HEK293 (cell line): Measurements from ENCODE around the gene ZNF790.
A peak's percentile ranks its signal among the peaks of the same experiment; 100 is the strongest.

ENCODE experiments used
- BCL11A ChIP-seq: fragments of 450-650 bp; formaldehyde crosslinking; IDR thresholded peaks from 2 replicates; pipeline ENCODE4 v1.5.1; 2016; ENCODE audit warnings: low read depth, missing biosample characterization, missing genetic modification characterization
- GLI4 ChIP-seq: fragments of 450-650 bp; formaldehyde crosslinking; IDR thresholded peaks from 2 replicates; pipeline ENCODE4 v1.5.1; 2016; ENCODE audit warnings: missing biosample characterization, missing genetic modification characterization
- SP3 ChIP-seq: fragments of 450-650 bp; formaldehyde crosslinking; IDR thresholded peaks from 2 replicates; pipeline ENCODE4 v1.5.1; 2016; ENCODE audit warnings: missing biosample characterization, missing genetic modification characterization
- TCF7L2 ChIP-seq: IDR thresholded peaks from 2 replicates; pipeline ENCODE4 v1.6.1; 2011; ENCODE audit warnings: low read depth, mild to moderate bottlenecking, inconsistent platforms, low read length, moderate library complexity, borderline replicate concordance
- ZBTB7A ChIP-seq: fragments of 450-650 bp; formaldehyde crosslinking; IDR thresholded peaks from 2 replicates; pipeline ENCODE4 v1.5.1; 2016; ENCODE audit warnings: low read depth, missing biosample characterization, missing genetic modification characterization
- ZNF18 ChIP-seq: fragments of 450-650 bp; formaldehyde crosslinking; IDR thresholded peaks from 2 replicates; pipeline ENCODE4 v1.5.1; 2016; ENCODE audit warnings: missing biosample characterization, missing genetic modification characterization
- ZNF184 ChIP-seq: fragments of 450-650 bp; IDR thresholded peaks from 2 replicates; pipeline ENCODE4 v1.5.1; 2018; ENCODE audit warnings: missing biosample characterization, mild to moderate bottlenecking, missing genetic modification characterization
- ZNF26 ChIP-seq: fragments of 450-650 bp; formaldehyde crosslinking; IDR thresholded peaks from 2 replicates; pipeline ENCODE4 v1.5.1; 2016; ENCODE audit warnings: missing biosample characterization, missing genetic modification characterization
- ZNF324 ChIP-seq: fragments of 450-650 bp; formaldehyde crosslinking; IDR thresholded peaks from 2 replicates; pipeline ENCODE4 v1.5.1; 2016; ENCODE audit warnings: missing biosample characterization, missing genetic modification characterization
- ZNF404 ChIP-seq: fragments of 450-650 bp; formaldehyde crosslinking; IDR thresholded peaks from 2 replicates; pipeline ENCODE4 v1.5.1; 2017; ENCODE audit warnings: missing biosample characterization, missing genetic modification characterization
- ZNF558 ChIP-seq: fragments of 450-650 bp; formaldehyde crosslinking; IDR thresholded peaks from 2 replicates; pipeline ENCODE4 v1.5.1; 2016; ENCODE audit warnings: missing biosample characterization, missing genetic modification characterization
- ZNF571 ChIP-seq: fragments of 450-650 bp; formaldehyde crosslinking; IDR thresholded peaks from 2 replicates; pipeline ENCODE4 v1.5.0; 2017; ENCODE audit warnings: missing biosample characterization, missing genetic modification characterization
- ZNF610 ChIP-seq: fragments of 450-650 bp; formaldehyde crosslinking; IDR thresholded peaks from 2 replicates; pipeline ENCODE4 v1.5.1; 2016; ENCODE audit warnings: missing biosample characterization, missing genetic modification characterization, borderline replicate concordance
- ZNF658 ChIP-seq: fragments of 450-650 bp; formaldehyde crosslinking; IDR thresholded peaks from 2 replicates; pipeline ENCODE4; 2016; ENCODE audit warnings: missing biosample characterization, missing genetic modification characterization
- ZNF664 ChIP-seq: fragments of 450-650 bp; formaldehyde crosslinking; IDR thresholded peaks from 2 replicates; pipeline ENCODE4 v1.5.1; 2016; ENCODE audit warnings: missing biosample characterization, missing genetic modification characterization
- ZNF670 ChIP-seq: fragments of 450-650 bp; formaldehyde crosslinking; IDR thresholded peaks from 2 replicates; pipeline ENCODE4 v1.5.1; 2016; ENCODE audit warnings: missing biosample characterization, missing genetic modification characterization, low read depth
- ZNF677 ChIP-seq: fragments of 450-650 bp; IDR thresholded peaks from 2 replicates; pipeline ENCODE4 v1.5.0; 2018; ENCODE audit warnings: missing biosample characterization, mild to moderate bottlenecking, missing genetic modification characterization, moderate library complexity
- ZNF776 ChIP-seq: fragments of 450-650 bp; formaldehyde crosslinking; IDR thresholded peaks from 2 replicates; pipeline ENCODE4 v1.5.0; 2017; ENCODE audit warnings: missing biosample characterization, missing genetic modification characterization, borderline replicate concordance
- ZSCAN18 ChIP-seq: fragments of 450-650 bp; formaldehyde crosslinking; IDR thresholded peaks from 2 replicates; pipeline ENCODE4 v1.5.1; 2016; ENCODE audit warnings: missing biosample characterization, missing genetic modification characterization
- ZSCAN4 ChIP-seq: fragments of 450-650 bp; formaldehyde crosslinking; IDR thresholded peaks from 2 replicates; pipeline ENCODE4 v1.5.1; 2017; ENCODE audit warnings: missing biosample characterization, missing genetic modification characterization
- ZSCAN5A ChIP-seq: fragments of 450-650 bp; formaldehyde crosslinking; IDR thresholded peaks from 2 replicates; pipeline ENCODE4 v1.5.1; 2016; ENCODE audit warnings: missing biosample characterization, missing genetic modification characterization
- TF ChIP-seq, protein P1 (sequence below): fragments of 450-650 bp; formaldehyde crosslinking; IDR thresholded peaks from 2 replicates; pipeline ENCODE4 v1.5.1; 2016; ENCODE audit warnings: missing biosample characterization, missing genetic modification characterization
- TF ChIP-seq, protein P2 (sequence below): fragments of 450-650 bp; formaldehyde crosslinking; IDR thresholded peaks from 2 replicates; pipeline ENCODE4 v1.5.1; 2016; ENCODE audit warnings: missing biosample characterization, missing genetic modification characterization, low read depth
- TF ChIP-seq, protein P3 (sequence below): fragments of 450-650 bp; formaldehyde crosslinking; IDR thresholded peaks from 2 replicates; pipeline ENCODE4 v1.5.1; 2016; ENCODE audit warnings: missing biosample characterization, missing genetic modification characterization

The ZNF790 gene

DNA sequence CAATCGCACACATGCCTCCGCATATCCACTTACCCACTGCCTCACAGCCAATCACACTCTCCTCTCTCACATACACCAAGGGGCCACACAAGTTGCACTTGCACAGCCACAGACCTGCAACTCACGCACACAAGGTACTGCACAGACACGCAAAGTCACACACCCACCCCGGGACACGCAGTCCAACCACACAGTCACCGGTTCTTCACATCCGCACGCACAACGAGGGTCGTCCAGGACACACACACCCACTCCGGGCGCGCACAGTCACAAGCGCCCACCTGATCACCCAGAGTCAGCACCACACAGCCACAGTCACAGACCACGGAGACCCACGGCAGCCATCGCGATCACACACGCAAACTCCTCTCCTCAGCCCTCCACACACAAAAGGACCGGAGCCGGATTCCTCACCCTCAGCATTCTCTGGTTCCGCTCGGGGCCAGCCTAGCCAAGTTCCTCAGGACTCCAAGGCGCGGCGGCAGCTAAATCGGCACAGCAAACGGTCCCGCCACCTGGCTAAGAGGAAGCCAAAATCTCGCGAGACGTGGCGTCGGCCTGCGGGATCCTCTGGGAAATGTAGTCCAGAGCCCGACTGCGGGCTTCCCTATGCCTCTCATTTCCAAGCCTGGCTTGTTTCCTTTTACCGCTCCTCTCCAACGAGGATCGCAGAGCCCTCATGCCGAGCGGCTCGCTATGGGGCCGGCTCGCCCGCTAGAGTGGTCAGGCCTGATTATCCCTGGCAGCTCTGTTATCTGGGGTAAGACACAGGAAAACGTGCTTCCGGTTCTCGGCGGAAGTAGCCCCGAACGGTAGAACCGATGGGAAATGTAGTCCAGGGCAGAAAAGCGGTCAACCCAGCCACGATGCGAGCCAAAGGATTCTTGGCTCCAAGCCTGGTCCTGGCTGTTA lies 65.6 kb downstream of the ZNF790 start, which contains the start of gene ZNF850 (continued):
- peak; percentile 93; the same call in 1 of the 2 replicates for TF ChIP-seq ZNF324 (tag by site-specific recombination)
- TF ChIP-seq, protein P1, sequence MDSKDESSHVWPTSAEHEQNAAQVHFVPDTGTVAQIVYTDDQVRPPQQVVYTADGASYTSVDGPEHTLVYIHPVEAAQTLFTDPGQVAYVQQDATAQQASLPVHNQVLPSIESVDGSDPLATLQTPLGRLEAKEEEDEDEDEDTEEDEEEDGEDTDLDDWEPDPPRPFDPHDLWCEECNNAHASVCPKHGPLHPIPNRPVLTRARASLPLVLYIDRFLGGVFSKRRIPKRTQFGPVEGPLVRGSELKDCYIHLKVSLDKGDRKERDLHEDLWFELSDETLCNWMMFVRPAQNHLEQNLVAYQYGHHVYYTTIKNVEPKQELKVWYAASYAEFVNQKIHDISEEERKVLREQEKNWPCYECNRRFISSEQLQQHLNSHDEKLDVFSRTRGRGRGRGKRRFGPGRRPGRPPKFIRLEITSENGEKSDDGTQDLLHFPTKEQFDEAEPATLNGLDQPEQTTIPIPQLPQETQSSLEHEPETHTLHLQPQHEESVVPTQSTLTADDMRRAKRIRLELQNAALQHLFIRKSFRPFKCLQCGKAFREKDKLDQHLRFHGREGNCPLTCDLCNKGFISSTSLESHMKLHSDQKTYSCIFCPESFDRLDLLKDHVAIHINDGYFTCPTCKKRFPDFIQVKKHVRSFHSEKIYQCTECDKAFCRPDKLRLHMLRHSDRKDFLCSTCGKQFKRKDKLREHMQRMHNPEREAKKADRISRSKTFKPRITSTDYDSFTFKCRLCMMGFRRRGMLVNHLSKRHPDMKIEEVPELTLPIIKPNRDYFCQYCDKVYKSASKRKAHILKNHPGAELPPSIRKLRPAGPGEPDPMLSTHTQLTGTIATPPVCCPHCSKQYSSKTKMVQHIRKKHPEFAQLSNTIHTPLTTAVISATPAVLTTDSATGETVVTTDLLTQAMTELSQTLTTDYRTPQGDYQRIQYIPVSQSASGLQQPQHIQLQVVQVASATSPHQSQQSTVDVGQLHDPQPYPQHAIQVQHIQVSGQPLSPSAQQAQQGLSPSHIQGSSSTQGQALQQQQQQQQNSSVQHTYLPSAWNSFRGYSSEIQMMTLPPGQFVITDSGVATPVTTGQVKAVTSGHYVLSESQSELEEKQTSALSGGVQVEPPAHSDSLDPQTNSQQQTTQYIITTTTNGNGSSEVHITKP (tag by site-specific recombination): peak; percentile 65
- TF ChIP-seq TCF7L2: no peak
- TF ChIP-seq ZNF26 (tag by site-specific recombination): no peak
- TF ChIP-seq ZSCAN5A (tag by site-specific recombination): peak; percentile 98
- TF ChIP-seq ZNF610 (tag by site-specific recombination): peak; percentile 52
- no peak for TF ChIP-seq ZNF184 (tag by site-specific recombination)
- no peak for TF ChIP-seq GLI4 (tag by site-specific recombination)
- no peak for TF ChIP-seq ZNF670 (tag by site-specific recombination)
- TF ChIP-seq, protein P2, sequence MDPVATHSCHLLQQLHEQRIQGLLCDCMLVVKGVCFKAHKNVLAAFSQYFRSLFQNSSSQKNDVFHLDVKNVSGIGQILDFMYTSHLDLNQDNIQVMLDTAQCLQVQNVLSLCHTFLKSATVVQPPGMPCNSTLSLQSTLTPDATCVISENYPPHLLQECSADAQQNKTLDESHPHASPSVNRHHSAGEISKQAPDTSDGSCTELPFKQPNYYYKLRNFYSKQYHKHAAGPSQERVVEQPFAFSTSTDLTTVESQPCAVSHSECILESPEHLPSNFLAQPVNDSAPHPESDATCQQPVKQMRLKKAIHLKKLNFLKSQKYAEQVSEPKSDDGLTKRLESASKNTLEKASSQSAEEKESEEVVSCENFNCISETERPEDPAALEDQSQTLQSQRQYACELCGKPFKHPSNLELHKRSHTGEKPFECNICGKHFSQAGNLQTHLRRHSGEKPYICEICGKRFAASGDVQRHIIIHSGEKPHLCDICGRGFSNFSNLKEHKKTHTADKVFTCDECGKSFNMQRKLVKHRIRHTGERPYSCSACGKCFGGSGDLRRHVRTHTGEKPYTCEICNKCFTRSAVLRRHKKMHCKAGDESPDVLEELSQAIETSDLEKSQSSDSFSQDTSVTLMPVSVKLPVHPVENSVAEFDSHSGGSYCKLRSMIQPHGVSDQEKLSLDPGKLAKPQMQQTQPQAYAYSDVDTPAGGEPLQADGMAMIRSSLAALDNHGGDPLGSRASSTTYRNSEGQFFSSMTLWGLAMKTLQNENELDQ (tag by site-specific recombination): no peak
- TF ChIP-seq, protein P3, sequence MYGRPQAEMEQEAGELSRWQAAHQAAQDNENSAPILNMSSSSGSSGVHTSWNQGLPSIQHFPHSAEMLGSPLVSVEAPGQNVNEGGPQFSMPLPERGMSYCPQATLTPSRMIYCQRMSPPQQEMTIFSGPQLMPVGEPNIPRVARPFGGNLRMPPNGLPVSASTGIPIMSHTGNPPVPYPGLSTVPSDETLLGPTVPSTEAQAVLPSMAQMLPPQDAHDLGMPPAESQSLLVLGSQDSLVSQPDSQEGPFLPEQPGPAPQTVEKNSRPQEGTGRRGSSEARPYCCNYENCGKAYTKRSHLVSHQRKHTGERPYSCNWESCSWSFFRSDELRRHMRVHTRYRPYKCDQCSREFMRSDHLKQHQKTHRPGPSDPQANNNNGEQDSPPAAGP (tag by site-specific recombination): peak; percentile 80; the same call in 1 of the 2 replicates
- no peak for TF ChIP-seq ZNF571 (tag by site-specific recombination)
- peak; percentile 25; the same call in 1 of the 2 replicates for TF ChIP-seq ZSCAN18 (tag by site-specific recombination)
- TF ChIP-seq SP3 (tag by site-specific recombination): peak; percentile 71
- no peak for TF ChIP-seq BCL11A (tag by site-specific recombination)
- peak; percentile 78 for TF ChIP-seq ZNF18 (tag by site-specific recombination)
- TF ChIP-seq ZSCAN4 (tag by site-specific recombination): peak; percentile 75
- TF ChIP-seq ZNF658 (tag by site-specific recombination): no peak
- TF ChIP-seq ZBTB7A (tag by site-specific recombination): no peak; the same call in 1 of the 2 replicates
- no peak for TF ChIP-seq ZNF404 (tag by site-specific recombination)
- no peak for TF ChIP-seq ZNF677 (tag by site-specific recombination)
- peak; percentile 57; the same call in 1 of the 2 replicates for TF ChIP-seq ZNF558
- TF ChIP-seq ZNF664 (tag by site-specific recombination): peak; percentile 55
- no peak for TF ChIP-seq ZNF776
